H1 (cell line): ENCODE data around the gene NEDD4.

Experiments used
- BCL11A ChIP-seq, 2 experiments: IDR thresholded peaks; one replicate each; pipeline ENCODE4 v1.6.1; 2011; ENCODE audit warnings: low read depth in 2 of 2, low read length in 2 of 2, mild to moderate bottlenecking in 2 of 2
- CHD1 ChIP-seq: IDR thresholded peaks from 2 replicates; pipeline ENCODE4 v1.6.1; 2012; ENCODE audit warnings: low read depth, low read length, improper control_type of control experiment
- EZH2 ChIP-seq: fragments of 200-600 bp; sonication (generic); IDR thresholded peaks from 2 replicates; pipeline ENCODE4 v1.7.1; 2012; ENCODE audit warnings: low read depth, mild to moderate bottlenecking, moderate library complexity, low read length, inconsistent platforms; ENCODE audit not compliant: severe bottlenecking
- HDAC2 ChIP-seq, 2 experiments: fragments of 300-600 bp in 1 of 2; sonication (generic) in 1 of 2; IDR thresholded peaks; 2 replicates each; pipeline ENCODE4 v1.6.1; 2011 to 2012; ENCODE audit warnings: low read depth in 2 of 2, low read length in 2 of 2, mild to moderate bottlenecking in 2 of 2, moderate library complexity in 2 of 2, borderline replicate concordance in 1 of 2, inconsistent platforms in 1 of 2
- HDAC6 ChIP-seq: IDR thresholded peaks from one replicate; pipeline ENCODE4 v1.7.1; 2012; ENCODE audit warnings: low read depth, mild to moderate bottlenecking, inconsistent platforms, low read length, moderate library complexity
- POLR2A ChIP-seq, 2 experiments: IDR thresholded peaks; 1 replicate in 1 of 2; 2 replicates in 1 of 2; pipeline ENCODE4 v1.6.1; 2011; ENCODE audit warnings: low read depth in 2 of 2, low read length in 2 of 2, mild to moderate bottlenecking in 2 of 2; ENCODE audit errors: control extremely low read depth in 1 of 2
- POLR2AphosphoS5 ChIP-seq: IDR thresholded peaks from 2 replicates; pipeline ENCODE4 v1.6.1; 2011; ENCODE audit warnings: low read depth, low read length
- RBBP5 ChIP-seq: IDR thresholded peaks from 2 replicates; pipeline ENCODE4 v1.7.1; 2012; ENCODE audit warnings: low read depth, mild to moderate bottlenecking, inconsistent platforms, low read length, moderate library complexity, borderline replicate concordance
- RFX5 ChIP-seq: IDR thresholded peaks from 2 replicates; pipeline ENCODE4 v1.6.1; 2011; ENCODE audit warnings: low read depth, low read length, improper control_type of control experiment, borderline replicate concordance
- TF ChIP-seq, protein P1 (sequence below), 3 experiments: IDR thresholded peaks; 1 replicate in 2 of 3; 2 replicates in 1 of 3; pipeline versions ENCODE4 v1.5.1 to v1.6.1; 2011; ENCODE audit warnings: low read length in 3 of 3, mild to moderate bottlenecking in 3 of 3, inconsistent platforms in 2 of 3, low read depth in 1 of 3, moderate library complexity in 1 of 3; ENCODE audit not compliant: insufficient read depth in 1 of 3; ENCODE audit errors: control extremely low read depth in 1 of 3

GRCh38 chr15:55942332-55942731 lies 51.1 kb downstream of the NEDD4 start:
- TF ChIP-seq, protein P1, sequence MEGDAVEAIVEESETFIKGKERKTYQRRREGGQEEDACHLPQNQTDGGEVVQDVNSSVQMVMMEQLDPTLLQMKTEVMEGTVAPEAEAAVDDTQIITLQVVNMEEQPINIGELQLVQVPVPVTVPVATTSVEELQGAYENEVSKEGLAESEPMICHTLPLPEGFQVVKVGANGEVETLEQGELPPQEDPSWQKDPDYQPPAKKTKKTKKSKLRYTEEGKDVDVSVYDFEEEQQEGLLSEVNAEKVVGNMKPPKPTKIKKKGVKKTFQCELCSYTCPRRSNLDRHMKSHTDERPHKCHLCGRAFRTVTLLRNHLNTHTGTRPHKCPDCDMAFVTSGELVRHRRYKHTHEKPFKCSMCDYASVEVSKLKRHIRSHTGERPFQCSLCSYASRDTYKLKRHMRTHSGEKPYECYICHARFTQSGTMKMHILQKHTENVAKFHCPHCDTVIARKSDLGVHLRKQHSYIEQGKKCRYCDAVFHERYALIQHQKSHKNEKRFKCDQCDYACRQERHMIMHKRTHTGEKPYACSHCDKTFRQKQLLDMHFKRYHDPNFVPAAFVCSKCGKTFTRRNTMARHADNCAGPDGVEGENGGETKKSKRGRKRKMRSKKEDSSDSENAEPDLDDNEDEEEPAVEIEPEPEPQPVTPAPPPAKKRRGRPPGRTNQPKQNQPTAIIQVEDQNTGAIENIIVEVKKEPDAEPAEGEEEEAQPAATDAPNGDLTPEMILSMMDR (IDR thresholded peaks at IDR 0.05; ENCODE audit: control extremely low read depth in 1 of 3, insufficient read depth in 1 of 3, low read depth in 1 of 3, low read length in 3 of 3), result no peak
- TF ChIP-seq CHD1 (no peak), POLR2A (IDR thresholded peaks at IDR 0.05; ENCODE audit: control extremely low read depth in 1 of 2, low read depth in 2 of 2, low read length in 2 of 2) (no peak), RFX5 (no peak), BCL11A (IDR thresholded peaks at IDR 0.05; ENCODE audit: low read depth in 2 of 2, low read length in 2 of 2) (no peak), RBBP5 (no peak), HDAC6 (no peak), EZH2 (no peak), HDAC2 (IDR thresholded peaks at IDR 0.05; ENCODE audit: borderline replicate concordance in 1 of 2, low read depth in 2 of 2, low read length in 2 of 2) (no peak), POLR2AphosphoS5 (no peak)
